H9 (cell line): ENCODE data around the gene CFAP65. TPM values are rescaled to one million over a fixed set of nuclear protein-coding genes. Genes with fewer than 3 reads are reported as not detected.

Source experiments
- DNase-seq: peaks from one replicate; pipeline ENCODE4 v3.0.0-alpha.2; 2017
- H2AFZ ChIP-seq: one replicate; pipeline ENCODE4 v1.6.1; 2013; ENCODE audit warnings: mild to moderate bottlenecking, low read length, control low read depth, moderate library complexity
- H2AK5ac ChIP-seq: 2 replicates; pipeline ENCODE4 v1.6.1; 2013; ENCODE audit warnings: low read length, control low read depth, mixed read lengths; ENCODE audit not compliant: insufficient read length
- H2BK120ac ChIP-seq: one replicate; pipeline ENCODE4 v1.6.1; 2013; ENCODE audit warnings: low read depth, mild to moderate bottlenecking, low read length, control low read depth, inconsistent platforms; ENCODE audit not compliant: poor library complexity, severe bottlenecking
- H2BK12ac ChIP-seq: 2 replicates; pipeline ENCODE4 v1.6.1; 2013; ENCODE audit warnings: low read length, control low read depth, mixed read lengths, low read depth; ENCODE audit not compliant: insufficient read length
- H2BK15ac ChIP-seq: 2 replicates; pipeline ENCODE4 v1.6.1; 2013; ENCODE audit warnings: low read depth, low read length, control low read depth
- H2BK20ac ChIP-seq: one replicate; pipeline ENCODE4 v1.6.1; 2013; ENCODE audit warnings: low read depth, mild to moderate bottlenecking, low read length, control low read depth, inconsistent platforms; ENCODE audit not compliant: poor library complexity, severe bottlenecking
- H2BK5ac ChIP-seq: 2 replicates; pipeline ENCODE4 v1.6.1; 2013; ENCODE audit warnings: low read length, control low read depth, mixed read lengths; ENCODE audit not compliant: insufficient read length
- H3K14ac ChIP-seq: 2 replicates; pipeline ENCODE4 v1.6.1; 2013; ENCODE audit warnings: low read length, control low read depth; ENCODE audit not compliant: insufficient read depth
- H3K18ac ChIP-seq: 2 replicates; pipeline ENCODE4 v1.6.1; 2013; ENCODE audit warnings: low read depth, mild to moderate bottlenecking, mixed read lengths, low read length, control low read depth; ENCODE audit not compliant: insufficient read length
- H3K23ac ChIP-seq: 2 replicates; pipeline ENCODE4 v1.6.1; 2013; ENCODE audit warnings: low read length, control low read depth, mixed read lengths, low read depth; ENCODE audit not compliant: insufficient read length
- H3K23me2 ChIP-seq: 2 replicates; pipeline ENCODE4 v1.6.1; 2013; ENCODE audit warnings: low read depth, mild to moderate bottlenecking, mixed read lengths, low read length, control low read depth; ENCODE audit not compliant: insufficient read length, poor library complexity, severe bottlenecking
- H3K27ac ChIP-seq: 2 replicates; pipeline ENCODE4 v1.5.1; 2013; ENCODE audit warnings: low read length, control low read depth, mixed read lengths, low read depth; ENCODE audit not compliant: insufficient read length
- H3K27me3 ChIP-seq: 2 replicates; pipeline ENCODE4 v1.6.1; 2013; ENCODE audit warnings: low read length, control low read depth, inconsistent platforms; ENCODE audit not compliant: insufficient read depth
- H3K4ac ChIP-seq: 2 replicates; pipeline ENCODE4 v1.6.1; 2013; ENCODE audit warnings: low read depth, mild to moderate bottlenecking, control low read depth, inconsistent platforms, low read length, moderate library complexity
- H3K4me1 ChIP-seq: 2 replicates; pipeline ENCODE4 v1.6.1; 2013; ENCODE audit warnings: low read length, control low read depth, inconsistent platforms; ENCODE audit not compliant: insufficient read depth
- H3K4me2 ChIP-seq: 2 replicates; pipeline ENCODE4 v1.6.1; 2013; ENCODE audit warnings: low read length, control low read depth, mixed read lengths; ENCODE audit not compliant: insufficient read length, insufficient read depth
- H3K56ac ChIP-seq: 2 replicates; pipeline ENCODE4 v1.6.1; 2013; ENCODE audit warnings: low read depth, mild to moderate bottlenecking, mixed read lengths, low read length, control low read depth; ENCODE audit not compliant: insufficient read length
- H3K79me1 ChIP-seq: 2 replicates; pipeline ENCODE4 v1.6.1; 2013; ENCODE audit warnings: low read depth, mild to moderate bottlenecking, moderate library complexity, low read length, control low read depth, inconsistent platforms; ENCODE audit not compliant: insufficient read depth, poor library complexity, severe bottlenecking
- H3K79me2 ChIP-seq: 2 replicates; pipeline ENCODE4 v1.6.1; 2013; ENCODE audit warnings: low read length, control low read depth, inconsistent platforms; ENCODE audit not compliant: insufficient read depth
- H3K9ac ChIP-seq: 2 replicates; pipeline ENCODE4 v1.6.1; 2013; ENCODE audit warnings: low read length, control low read depth, mixed read lengths; ENCODE audit not compliant: insufficient read length; ENCODE audit errors: extremely low read depth
- H3K9me3 ChIP-seq: one replicate; pipeline ENCODE4 v1.6.1; 2013; ENCODE audit warnings: low read depth, low read length, inconsistent platforms; ENCODE audit not compliant: control insufficient read depth
- H3T11ph ChIP-seq: one replicate; pipeline ENCODE4 v1.6.1; 2013; ENCODE audit warnings: mild to moderate bottlenecking, low read length, control low read depth, inconsistent platforms
- H4K20me1 ChIP-seq: one replicate; pipeline ENCODE4 v1.6.1; 2013; ENCODE audit not compliant: control insufficient read depth, insufficient read length, insufficient read depth
- H4K5ac ChIP-seq: 2 replicates; pipeline ENCODE4 v1.6.1; 2013; ENCODE audit warnings: low read depth, mild to moderate bottlenecking, mixed read lengths, low read length, control low read depth; ENCODE audit not compliant: insufficient read length
- H4K8ac ChIP-seq: replicated peaks from 2 replicates; pipeline ENCODE4 v1.6.1; 2013; ENCODE audit warnings: low read length, control low read depth, mixed read lengths, low read depth; ENCODE audit not compliant: insufficient read length
- H4K91ac ChIP-seq: 2 replicates; pipeline ENCODE4 v1.6.1; 2013; ENCODE audit warnings: low read depth, mild to moderate bottlenecking, moderate library complexity, mixed read lengths, low read length, control low read depth; ENCODE audit not compliant: insufficient read length
- H3K27ac Mint-ChIP-seq, 3 experiments: 2 replicates in 2 of 3; 3 replicates in 1 of 3; pipeline ENCODE4 v1.8.0; 2020 to 2021; ENCODE audit warnings: mixed read lengths in 3 of 3, mild to moderate bottlenecking in 1 of 3, moderate library complexity in 1 of 3
- H3K27me3 Mint-ChIP-seq: 2 replicates; pipeline ENCODE4 v1.8.0; 2021; ENCODE audit warnings: low read depth, mild to moderate bottlenecking, moderate library complexity, mixed read lengths
- H3K36me3 Mint-ChIP-seq, 3 experiments: 2 replicates in 2 of 3; 3 replicates in 1 of 3; pipeline ENCODE4 v1.8.0; 2020 to 2021; ENCODE audit warnings: low read depth in 3 of 3, mixed read lengths in 3 of 3; ENCODE audit not compliant: insufficient read depth in 1 of 3
- H3K4me1 Mint-ChIP-seq, 2 experiments: 2 replicates each; pipeline ENCODE4 v1.8.0; 2020; ENCODE audit warnings: mixed read lengths in 2 of 2
- H3K4me3 Mint-ChIP-seq, 2 experiments: 2 replicates in 1 of 2; 3 replicates in 1 of 2; pipeline ENCODE4 v1.8.0; 2020 to 2021; ENCODE audit warnings: mild to moderate bottlenecking in 2 of 2, mixed read lengths in 2 of 2, moderate library complexity in 1 of 2
- H3K9me3 Mint-ChIP-seq, 2 experiments: 2 replicates in 1 of 2; 3 replicates in 1 of 2; pipeline ENCODE4 v1.8.0; 2020; ENCODE audit warnings: mild to moderate bottlenecking in 2 of 2, mixed read lengths in 2 of 2, moderate library complexity in 1 of 2
- WGBS: extraction: QIAGEN DNeasy Blood & Tissue Kit; methylation state at CpG from one replicate; pipeline ENCODE4 v1.1.7; 2013; ENCODE audit warnings: missing lambda C conversion rate, low lambda C conversion rate, mixed read lengths; ENCODE audit not compliant: insufficient read length; ENCODE audit errors: extremely low coverage; 5-methylcytosine and 5-hydroxymethylcytosine counted together
- total RNA-seq: library from RNA; stranded (reverse); gene quantifications from 2 replicates; pipeline ENCODE4 v1.2.1, GENCODE V29; 2021
- TF ChIP-seq, protein P1 (sequence below): fragments of 200-600 bp; sonication (generic); conservative IDR thresholded peaks from 3 replicates; pipeline ENCODE4 v1.8.0; 2021; ENCODE audit warnings: antibody characterized with exemption, mild to moderate bottlenecking

The CFAP65 gene
- total RNA-seq, 1 experiment from 2014 or later: 0.20 TPM

DNA sequence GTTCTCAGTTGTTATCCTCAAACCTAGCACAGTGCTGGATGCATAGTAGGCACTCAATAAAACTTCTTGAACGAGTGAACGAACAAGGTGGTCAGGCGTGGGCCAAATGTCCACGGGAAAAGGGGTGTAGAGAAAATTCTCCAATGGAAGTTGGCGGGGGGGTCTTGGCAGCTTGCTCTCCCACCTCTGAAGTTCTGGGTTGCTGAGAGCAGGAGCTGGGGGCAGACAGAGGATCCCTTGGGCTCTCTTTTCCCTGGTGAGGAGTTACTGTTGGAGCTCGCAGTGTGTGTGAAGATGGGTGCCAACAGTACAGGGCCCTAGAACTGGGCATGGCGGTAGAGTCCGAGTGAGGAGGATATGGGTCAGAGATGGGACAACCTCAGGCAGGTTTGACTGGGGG, 45.8 kb downstream of the CFAP65 start:
- H3K4me3 Mint-ChIP-seq: 0 out of 5 replicates have a peak overlapping the region, but pooled peaks of 1 of the 2 experiments have one; percentile 23

More for the DNA sequence above, 45.8 kb downstream of the CFAP65 start:
- no peak overlapping the region for H3K9ac ChIP-seq
- H4K91ac ChIP-seq: no peak overlapping the region
- no peaks in the 10 kb centered on the region for H4K20me1 ChIP-seq
- peaks cover 4% of the 10 kb centered on the region; the same call in 1 of the 2 replicates for H3K4me1 ChIP-seq
- H2BK120ac ChIP-seq: no peak overlapping the region
- H3K27ac Mint-ChIP-seq: no peak overlapping the region
- H3K14ac ChIP-seq: no peak overlapping the region
- H2BK12ac ChIP-seq: no peak overlapping the region
- no peaks in the 10 kb centered on the region for H3K79me2 ChIP-seq
- no peak overlapping the region for H2BK5ac ChIP-seq
- no peak overlapping the region for H4K5ac ChIP-seq
- no peak overlapping the region for H2AK5ac ChIP-seq
- WGBS: no CpG with 5 or more reads among the region's 8 CpGs
- peaks cover 99% of the 10 kb centered on the region for H3K27me3 Mint-ChIP-seq
- H3K4me2 ChIP-seq: no peak overlapping the region
- no peak overlapping the region for H4K8ac ChIP-seq
- H3K27ac ChIP-seq: no peak overlapping the region
- no peaks in the 10 kb centered on the region for H3K9me3 ChIP-seq
- no peak overlapping the region for H3K56ac ChIP-seq
- no peaks in the 10 kb centered on the region for H3K79me1 ChIP-seq
- no peak overlapping the region for H2BK15ac ChIP-seq
- DNase-seq: no peak
- no peak overlapping the region for H3K23ac ChIP-seq
- H3K18ac ChIP-seq: no peak overlapping the region
- no peak overlapping the region for H2BK20ac ChIP-seq
- peaks cover 0 to 10% of the 10 kb centered on the region in 2 experiments; a peak in 4 of 5 replicates for H3K9me3 Mint-ChIP-seq
- H3K4me1 Mint-ChIP-seq: peaks cover 26 to 42% of the 10 kb centered on the region in 2 experiments
- H3K23me2 ChIP-seq: no peaks in the 10 kb centered on the region
- no peak overlapping the region for H2AFZ ChIP-seq
- no peak overlapping the region for H3K4ac ChIP-seq
- H3K36me3 Mint-ChIP-seq: no peaks in the 10 kb centered on the region; a peak in 1 of 7 replicates
- H3K27me3 ChIP-seq: peaks cover 95% of the 10 kb centered on the region
- no peak overlapping the region for H3T11ph ChIP-seq
- TF ChIP-seq, protein P1, sequence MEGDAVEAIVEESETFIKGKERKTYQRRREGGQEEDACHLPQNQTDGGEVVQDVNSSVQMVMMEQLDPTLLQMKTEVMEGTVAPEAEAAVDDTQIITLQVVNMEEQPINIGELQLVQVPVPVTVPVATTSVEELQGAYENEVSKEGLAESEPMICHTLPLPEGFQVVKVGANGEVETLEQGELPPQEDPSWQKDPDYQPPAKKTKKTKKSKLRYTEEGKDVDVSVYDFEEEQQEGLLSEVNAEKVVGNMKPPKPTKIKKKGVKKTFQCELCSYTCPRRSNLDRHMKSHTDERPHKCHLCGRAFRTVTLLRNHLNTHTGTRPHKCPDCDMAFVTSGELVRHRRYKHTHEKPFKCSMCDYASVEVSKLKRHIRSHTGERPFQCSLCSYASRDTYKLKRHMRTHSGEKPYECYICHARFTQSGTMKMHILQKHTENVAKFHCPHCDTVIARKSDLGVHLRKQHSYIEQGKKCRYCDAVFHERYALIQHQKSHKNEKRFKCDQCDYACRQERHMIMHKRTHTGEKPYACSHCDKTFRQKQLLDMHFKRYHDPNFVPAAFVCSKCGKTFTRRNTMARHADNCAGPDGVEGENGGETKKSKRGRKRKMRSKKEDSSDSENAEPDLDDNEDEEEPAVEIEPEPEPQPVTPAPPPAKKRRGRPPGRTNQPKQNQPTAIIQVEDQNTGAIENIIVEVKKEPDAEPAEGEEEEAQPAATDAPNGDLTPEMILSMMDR: no peak
